Subcutaneous adipose tissue (tissue), 4 donors: ENCODE data around the gene KIF26B. TPM values are rescaled to one million over a fixed set of nuclear protein-coding genes. Genes with fewer than 3 reads are reported as not detected.

Experiments used
- total RNA-seq, 4 donors: library from RNA; depleted of rRNA; stranded (reverse); fragments of >200 nt; gene quantifications; one replicate each; pipeline ENCODE4 v1.1.0, GENCODE V29; 2016
- TF ChIP-seq, protein P1 (sequence below): fragments of 450-650 bp; IDR thresholded peaks from one replicate; pipeline ENCODE4 v1.5.1; 2016; ENCODE audit warnings: low read depth, mild to moderate bottlenecking, control low read depth, antibody characterized with exemption, moderate library complexity

Gene KIF26B
- total RNA-seq, 4 donors from 2014 or later = under 0.01 to 0.16 (median under 0.01) TPM

DNA sequence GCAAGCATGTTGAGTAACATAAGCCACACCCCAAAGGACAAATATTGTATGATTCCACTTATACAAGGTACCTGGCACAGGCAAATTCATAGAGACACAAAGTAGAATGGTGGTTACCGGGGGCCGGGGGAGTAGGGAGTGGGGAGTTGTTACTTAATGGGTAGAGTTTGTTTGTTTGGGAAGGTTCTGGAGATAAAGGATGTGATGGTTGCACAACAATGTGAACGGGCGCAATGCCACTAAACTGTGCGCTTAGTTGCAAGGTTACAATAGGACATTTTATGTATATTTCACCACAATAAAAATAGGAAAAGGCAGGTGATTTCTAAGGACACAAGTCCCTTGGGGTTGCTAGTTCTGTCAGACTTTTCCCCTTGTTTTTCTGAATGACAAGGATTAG is 516.6 kb downstream of the KIF26B start:
- TF ChIP-seq, protein P1, sequence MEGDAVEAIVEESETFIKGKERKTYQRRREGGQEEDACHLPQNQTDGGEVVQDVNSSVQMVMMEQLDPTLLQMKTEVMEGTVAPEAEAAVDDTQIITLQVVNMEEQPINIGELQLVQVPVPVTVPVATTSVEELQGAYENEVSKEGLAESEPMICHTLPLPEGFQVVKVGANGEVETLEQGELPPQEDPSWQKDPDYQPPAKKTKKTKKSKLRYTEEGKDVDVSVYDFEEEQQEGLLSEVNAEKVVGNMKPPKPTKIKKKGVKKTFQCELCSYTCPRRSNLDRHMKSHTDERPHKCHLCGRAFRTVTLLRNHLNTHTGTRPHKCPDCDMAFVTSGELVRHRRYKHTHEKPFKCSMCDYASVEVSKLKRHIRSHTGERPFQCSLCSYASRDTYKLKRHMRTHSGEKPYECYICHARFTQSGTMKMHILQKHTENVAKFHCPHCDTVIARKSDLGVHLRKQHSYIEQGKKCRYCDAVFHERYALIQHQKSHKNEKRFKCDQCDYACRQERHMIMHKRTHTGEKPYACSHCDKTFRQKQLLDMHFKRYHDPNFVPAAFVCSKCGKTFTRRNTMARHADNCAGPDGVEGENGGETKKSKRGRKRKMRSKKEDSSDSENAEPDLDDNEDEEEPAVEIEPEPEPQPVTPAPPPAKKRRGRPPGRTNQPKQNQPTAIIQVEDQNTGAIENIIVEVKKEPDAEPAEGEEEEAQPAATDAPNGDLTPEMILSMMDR = no peak

DNA sequence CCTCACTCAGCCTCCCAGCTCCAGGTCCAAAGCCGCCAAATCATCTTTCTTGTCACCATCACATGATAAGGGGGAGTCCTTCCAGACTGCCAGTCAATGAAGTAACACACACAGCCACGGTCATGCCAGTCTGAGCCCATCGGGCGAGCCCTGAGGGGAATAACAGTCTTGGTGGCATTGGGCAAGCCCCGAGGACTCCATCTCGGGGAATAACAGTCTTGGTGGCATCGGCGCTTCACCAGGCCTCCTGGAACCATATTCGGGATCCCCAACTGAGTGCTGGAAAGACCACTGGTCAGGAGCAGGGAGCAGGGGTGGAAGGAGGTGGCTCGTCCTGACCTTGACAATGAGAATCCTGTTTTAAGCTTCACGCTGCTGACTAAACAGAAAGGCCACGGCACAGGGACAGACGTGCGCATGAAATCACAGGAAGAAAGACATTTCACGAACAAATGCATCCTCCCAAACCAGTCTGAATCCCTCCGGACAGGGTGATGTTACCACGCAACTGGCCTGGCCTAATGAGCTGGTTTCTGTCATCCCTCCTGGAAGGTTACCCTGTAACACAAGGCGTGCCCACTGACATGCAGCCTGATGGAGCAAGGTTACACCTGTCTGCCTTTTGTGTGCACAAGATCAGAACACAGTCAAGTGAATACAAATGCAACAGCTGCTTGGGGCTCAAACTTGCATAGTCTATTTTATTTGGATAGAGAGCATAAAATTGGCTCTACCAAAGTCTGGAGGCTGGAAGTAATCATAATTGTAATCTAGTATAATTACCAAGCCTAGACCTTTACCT is 517.4 kb downstream of the KIF26B start:
- TF ChIP-seq, protein P1 = no peak

DNA sequence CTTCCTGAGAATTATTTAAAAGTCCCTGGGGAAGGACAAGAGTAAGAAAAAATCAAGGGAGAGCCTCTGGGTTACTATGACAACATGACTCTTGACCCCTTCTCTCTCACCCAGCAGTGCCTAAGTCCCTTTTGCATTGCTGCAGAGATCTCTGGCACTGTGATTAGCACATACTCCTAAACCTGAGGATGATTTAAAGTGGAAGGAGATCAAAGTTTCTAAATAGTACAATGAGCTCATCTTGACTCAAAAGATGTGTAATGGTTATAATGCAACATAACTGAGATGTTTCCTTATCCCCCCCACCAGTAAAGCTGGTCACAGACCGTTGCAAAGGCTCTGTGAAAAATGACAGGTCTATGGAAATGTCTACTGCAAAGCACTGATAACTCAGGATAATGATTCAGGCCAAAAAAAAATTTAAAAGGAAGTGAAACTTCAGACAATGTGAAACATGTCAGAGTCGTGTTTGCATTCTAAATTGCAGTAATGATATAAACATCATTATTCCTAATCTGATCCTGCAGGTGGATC is 519.2 kb downstream of the KIF26B start:
- TF ChIP-seq, protein P1 = no peak

GRCh38 chr1:245677461-245678240 is 522.9 kb downstream of the KIF26B start:
- TF ChIP-seq, protein P1 = no peak

DNA sequence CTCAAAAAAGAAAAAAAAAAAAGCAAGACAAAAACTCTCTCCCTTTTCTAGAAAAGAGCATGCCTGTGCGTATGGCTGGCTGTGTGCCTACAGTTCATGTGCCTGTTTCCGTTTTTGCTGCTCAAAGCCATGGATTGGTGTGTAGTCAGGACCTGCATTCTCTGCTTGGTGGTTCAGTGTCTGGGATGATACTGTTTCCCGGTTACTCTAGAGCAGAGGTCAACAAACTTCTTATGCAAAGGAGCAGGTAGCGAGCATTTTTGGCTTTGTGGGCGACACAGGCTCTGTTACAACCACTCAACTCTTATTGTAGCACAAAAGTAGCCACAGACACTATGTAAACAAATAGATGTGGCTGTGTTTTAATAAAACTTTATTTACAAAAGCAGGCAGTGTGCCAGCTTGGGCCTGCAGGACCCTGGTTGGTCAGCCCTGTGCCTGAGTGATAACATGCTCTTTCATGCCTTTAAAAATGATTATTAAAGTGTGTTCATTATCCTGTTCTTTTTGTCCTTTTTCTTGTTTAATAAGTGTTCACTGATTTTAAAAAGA is 524.2 kb downstream of the KIF26B start:
- TF ChIP-seq, protein P1 = no peak

DNA sequence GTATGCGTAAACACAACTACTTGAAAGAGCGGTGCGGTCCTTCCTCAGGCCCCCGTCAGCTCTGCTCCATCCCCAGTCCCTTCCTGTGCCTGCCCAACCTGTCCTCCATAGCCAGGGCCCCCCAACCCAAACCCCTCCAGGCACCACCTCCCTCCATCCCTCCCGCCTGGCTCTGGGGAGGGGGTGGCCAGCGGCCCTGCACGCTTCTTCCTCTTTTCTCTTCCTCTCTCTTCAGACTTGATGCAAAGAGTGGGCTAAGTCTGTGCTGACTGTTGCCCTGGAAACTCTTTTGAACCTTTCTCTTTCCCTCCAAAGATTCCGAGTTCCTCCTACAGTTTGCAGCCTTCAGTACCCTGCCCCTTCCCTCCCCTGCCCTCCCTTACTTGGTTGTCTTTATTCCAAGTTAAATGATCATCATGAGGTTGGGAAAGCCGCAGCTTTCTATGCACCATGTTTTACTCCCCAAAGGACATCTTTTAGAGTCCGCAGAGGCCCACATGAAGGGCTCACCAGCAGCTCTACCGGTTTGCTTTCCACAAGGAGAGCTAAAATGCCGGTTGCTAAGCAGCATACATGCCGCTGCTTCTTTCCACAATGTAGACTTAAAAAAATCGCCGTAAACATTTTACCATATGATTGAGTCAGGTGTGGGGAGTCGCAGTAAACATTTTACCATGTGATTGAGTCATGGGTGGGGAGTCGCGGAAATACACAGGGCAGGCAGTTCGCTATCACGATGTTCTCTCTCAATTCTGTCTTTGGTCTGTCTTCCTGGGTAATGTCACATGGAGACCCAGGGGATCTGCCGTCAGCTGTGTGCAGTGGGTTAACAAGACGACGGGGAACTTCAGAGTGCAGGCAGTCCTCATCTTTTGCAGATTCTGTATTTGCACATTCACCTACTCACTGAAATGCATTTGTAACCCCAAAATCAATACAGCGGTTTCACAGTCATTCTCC is 525.3 kb downstream of the KIF26B start:
- TF ChIP-seq, protein P1 = no peak
